Prostate gland (tissue), 2 donors: ENCODE measurements around the gene PFN3.

Experiments used
- CTCF ChIP-seq, 4 experiments: fragments of 200-600 bp in 2 of 4; fragments of 450-650 bp in 2 of 4; sonication (generic) in 2 of 4; IDR thresholded peaks; 1 replicate in 3 of 4; 2 replicates in 1 of 4; pipeline ENCODE4 v1.5.1; 2016 to 2019; ENCODE audit warnings: antibody characterized with exemption in 4 of 4, mild to moderate bottlenecking in 2 of 4, moderate library complexity in 2 of 4
- POLR2A ChIP-seq: fragments of 450-650 bp; IDR thresholded peaks from one replicate; pipeline ENCODE4 v1.6.1; 2016; ENCODE audit warnings: antibody characterized with exemption, mild to moderate bottlenecking

GRCh38 chr5:177421062-177421798 is 20.8 kb upstream of the PFN3 start:
- TF ChIP-seq CTCF (IDR thresholded peaks at IDR 0.05) (no peak), POLR2A (no peak)
